Measurements from ENCODE around the gene TLL2.

DNA sequence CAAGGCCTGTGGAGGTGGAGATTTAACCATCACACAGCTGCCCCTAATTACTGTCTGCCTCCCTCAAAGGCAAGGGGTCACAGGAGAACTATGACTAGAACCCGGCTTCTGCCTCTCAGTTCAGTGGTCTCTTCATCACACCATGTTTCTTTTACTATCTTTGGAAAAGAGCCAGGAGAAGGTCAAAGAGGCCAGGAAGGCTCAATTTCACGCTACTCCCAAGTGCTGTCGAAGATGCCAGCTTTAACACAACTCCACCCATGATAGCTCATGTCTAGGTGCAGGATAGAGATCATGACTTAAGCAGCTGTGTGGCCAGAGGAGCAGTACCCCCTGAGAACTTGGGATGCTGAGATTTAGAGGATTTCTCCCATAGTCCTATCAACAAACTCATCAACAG lies 94.4 kb downstream of the TLL2 start:
- TF ChIP-seq, protein P1, sequence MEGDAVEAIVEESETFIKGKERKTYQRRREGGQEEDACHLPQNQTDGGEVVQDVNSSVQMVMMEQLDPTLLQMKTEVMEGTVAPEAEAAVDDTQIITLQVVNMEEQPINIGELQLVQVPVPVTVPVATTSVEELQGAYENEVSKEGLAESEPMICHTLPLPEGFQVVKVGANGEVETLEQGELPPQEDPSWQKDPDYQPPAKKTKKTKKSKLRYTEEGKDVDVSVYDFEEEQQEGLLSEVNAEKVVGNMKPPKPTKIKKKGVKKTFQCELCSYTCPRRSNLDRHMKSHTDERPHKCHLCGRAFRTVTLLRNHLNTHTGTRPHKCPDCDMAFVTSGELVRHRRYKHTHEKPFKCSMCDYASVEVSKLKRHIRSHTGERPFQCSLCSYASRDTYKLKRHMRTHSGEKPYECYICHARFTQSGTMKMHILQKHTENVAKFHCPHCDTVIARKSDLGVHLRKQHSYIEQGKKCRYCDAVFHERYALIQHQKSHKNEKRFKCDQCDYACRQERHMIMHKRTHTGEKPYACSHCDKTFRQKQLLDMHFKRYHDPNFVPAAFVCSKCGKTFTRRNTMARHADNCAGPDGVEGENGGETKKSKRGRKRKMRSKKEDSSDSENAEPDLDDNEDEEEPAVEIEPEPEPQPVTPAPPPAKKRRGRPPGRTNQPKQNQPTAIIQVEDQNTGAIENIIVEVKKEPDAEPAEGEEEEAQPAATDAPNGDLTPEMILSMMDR (IDR thresholded peaks at IDR 0.05), result no peak
- TF ChIP-seq POLR2A (IDR thresholded peaks at IDR 0.05), result no peak
